HG02798 (cell line): ENCODE results near the gene TMEM51.

Experiments
- ATAC-seq: cut with Tn5 transposase; IDR thresholded peaks from one replicate; pipeline ENCODE4 v1.9.1; 2021; ENCODE audit warnings: mild to moderate bottlenecking; ENCODE audit not compliant: unreplicated experiment, poor library complexity

TMEM51 gene, protein sequence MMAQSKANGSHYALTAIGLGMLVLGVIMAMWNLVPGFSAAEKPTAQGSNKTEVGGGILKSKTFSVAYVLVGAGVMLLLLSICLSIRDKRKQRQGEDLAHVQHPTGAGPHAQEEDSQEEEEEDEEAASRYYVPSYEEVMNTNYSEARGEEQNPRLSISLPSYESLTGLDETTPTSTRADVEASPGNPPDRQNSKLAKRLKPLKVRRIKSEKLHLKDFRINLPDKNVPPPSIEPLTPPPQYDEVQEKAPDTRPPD

DNA sequence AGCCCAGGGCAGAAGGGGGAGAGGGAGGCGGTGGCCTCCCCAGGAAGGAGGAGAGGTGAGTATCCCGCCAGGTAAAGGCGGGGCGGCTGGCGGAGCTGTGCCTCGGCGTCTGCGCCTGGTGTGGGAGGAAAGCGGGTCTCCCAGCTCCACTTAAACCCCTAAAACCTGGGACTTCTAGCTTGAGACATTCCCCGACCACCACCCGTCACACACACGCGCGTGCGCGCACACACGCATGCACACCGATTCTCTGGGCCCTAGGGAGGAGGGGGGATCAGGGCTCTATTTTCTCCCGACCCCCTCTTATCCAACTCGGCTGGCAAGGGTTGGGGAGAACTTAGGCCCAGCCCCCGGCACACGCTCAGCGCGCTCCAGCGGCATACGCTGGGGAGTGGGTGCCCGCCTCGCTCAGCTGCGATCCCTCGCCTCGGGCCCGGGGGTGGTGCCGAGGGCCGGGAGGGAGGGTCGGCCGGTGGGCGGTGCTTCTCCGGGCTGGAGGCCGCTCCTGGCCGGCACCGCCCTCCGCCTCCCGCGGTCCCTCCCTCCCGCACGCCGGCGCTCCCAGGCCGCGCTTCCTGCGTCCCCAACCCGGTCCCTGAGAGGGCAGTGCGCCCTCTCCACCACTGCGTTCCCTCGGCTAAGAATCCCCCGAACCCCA lies at the start of gene TMEM51:
Gene TMEM51 (plus strand): TSS at position 564 of the 658 bp plus-strand sequence. CDS start 61,341 bp downstream, outside the sequence.
- no peak for ATAC-seq

GRCh38 chr1:15103906-15104305 lies 49.6 kb upstream of the TMEM51 start:
- no peak for ATAC-seq

DNA sequence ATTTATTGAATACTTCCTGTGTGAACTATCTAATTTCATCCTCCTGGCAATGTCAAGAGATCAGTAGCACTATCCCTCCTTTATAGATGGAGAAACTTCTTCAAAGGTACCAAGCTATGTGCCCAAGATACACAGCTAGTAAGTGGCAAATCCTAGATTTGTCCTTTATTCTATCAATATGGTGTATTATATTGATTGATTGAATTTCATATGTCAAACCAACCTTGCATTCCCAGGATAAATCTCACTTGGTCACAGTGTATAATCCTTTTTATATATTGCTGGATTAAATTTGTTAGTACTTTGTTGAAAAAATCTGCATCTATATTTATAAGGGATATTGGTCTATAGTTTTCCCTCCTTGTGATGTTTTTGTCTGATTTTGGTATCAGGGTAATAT lies 48.8 kb upstream of the TMEM51 start:
- ATAC-seq: no peak

DNA sequence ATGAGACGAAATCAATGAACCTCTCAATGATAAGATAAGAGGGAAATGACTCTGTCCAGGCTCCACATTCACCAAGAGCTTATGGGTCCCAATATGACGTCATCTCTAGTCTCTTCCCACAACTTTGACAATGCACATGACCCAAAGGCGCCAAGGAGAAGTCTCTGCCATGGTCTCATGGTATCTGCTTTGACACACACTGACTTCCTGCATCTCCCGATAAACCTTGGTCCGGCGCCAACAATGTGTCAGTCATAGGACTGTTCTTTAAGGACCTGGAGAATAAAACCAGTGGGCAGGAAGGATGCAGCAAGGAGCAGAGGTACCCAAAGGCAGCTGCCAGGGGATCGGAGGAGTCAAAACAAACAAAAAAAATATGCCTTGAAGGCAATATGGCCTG lies 46.9 kb upstream of the TMEM51 start:
- ATAC-seq: no peak

- ATAC-seq: no peak
Measured at GRCh38 chr1:15107058-15107687, 46.4 kb upstream of the TMEM51 start.

- no peak for ATAC-seq
Measured at GRCh38 chr1:15107911-15108310, 45.6 kb upstream of the TMEM51 start.

DNA sequence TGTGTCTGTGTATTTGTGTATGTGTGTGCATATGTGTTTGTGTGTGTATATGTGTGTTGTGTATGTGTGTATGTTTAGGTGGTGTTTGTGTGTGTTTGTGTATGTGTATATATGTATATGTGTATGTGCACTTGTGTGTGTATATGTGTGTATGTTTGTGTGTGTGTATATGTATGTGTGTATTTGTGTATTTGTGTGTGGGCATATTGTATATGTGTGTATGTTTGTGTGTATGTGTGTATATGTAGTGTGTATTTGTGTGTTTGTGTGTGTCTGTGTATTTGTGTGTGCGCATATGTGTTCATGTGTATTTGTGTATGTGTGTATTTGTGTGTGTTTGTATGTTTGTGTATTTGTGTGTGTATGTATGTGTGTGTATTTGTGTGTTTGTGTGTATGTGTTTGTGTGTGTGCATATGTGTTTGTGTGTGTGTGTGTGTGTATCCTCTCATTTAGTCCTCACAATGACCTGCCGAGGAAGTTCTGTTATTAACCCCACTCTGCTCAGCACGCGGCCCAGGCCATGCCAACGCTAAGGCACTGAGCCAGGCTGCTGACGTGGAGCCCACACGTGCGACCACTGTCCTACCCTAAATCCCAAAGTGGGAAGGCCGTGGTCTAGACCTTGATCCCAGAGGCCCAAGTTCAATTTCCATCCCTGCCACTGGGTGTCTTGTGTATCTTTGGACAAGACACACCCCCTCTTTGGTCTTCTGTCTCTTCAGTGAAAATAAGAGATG lies 43.2 kb upstream of the TMEM51 start:
- ATAC-seq: no peak

- no peak for ATAC-seq
Measured at GRCh38 chr1:15110867-15111230, 42.7 kb upstream of the TMEM51 start.

GRCh38 chr1:15113146-15113545 lies 40.4 kb upstream of the TMEM51 start:
- no peak for ATAC-seq

DNA sequence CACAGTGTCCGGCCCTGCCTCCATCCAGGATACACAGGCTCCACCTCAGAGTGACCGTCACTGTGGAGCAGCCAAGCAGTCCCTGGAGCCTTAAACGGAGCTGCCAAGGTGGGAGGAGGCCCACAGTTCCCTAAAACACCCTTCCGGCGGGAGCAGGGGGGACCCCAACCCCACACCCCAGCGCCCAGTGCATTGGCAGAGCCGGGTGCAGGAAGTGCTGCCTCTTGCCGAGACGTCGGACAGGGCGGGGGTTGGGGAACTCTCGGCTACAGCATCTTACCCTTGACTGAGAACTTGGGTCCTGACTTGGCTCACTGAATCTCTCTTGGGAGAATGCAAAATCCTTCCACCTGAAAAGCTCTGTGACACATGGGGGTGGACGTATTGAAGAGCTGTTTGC lies 38.7 kb upstream of the TMEM51 start:
- ATAC-seq: no peak

- ATAC-seq: no peak
Measured at GRCh38 chr1:15115542-15116330, 37.8 kb upstream of the TMEM51 start.

DNA sequence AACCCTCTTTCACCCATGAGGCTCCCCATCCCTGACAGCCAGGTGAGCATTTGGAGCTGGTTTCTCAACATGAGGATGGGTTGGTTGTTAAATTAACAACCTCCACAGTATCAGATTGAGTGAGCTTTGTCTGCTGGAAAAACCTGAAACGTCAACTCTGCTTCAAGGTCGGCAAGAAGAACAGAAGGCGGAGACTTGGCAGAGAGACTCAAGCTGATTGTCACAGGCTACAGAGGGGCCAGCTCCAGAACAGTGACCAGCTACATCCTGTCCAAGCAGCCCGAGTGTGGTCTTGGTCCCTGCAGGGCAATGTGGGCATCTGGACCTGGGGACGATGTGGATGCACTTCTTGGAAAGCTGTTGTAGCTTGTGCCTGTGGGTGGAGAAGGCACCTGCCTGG lies 36.6 kb upstream of the TMEM51 start:
- no peak for ATAC-seq

- ATAC-seq: no peak
Measured at GRCh38 chr1:15117671-15118325, 35.7 kb upstream of the TMEM51 start.

GRCh38 chr1:15118579-15118978 lies 35.0 kb upstream of the TMEM51 start:
- ATAC-seq: no peak

GRCh38 chr1:15120251-15120945 lies 33.1 kb upstream of the TMEM51 start:
- ATAC-seq: no peak

DNA sequence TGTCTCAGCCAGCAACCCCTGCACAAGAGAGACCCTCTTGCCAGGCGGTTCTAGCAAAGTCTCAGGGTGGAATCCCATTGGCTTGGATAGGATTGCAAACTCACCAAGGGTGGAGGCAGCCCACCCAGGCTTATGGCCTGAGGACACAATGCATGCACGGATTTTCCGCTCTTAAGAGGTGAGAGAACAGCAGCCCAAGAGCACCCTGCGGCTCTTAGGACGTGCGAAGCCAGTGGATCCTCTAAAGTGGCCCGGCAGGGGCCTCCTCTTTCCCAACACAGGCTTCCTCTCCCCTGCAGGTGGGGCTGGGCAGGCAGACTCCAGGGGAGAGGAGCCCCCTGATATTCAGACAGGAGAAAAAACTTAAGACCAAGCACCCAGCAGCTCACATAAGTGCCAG lies 31.2 kb upstream of the TMEM51 start:
- ATAC-seq: no peak

DNA sequence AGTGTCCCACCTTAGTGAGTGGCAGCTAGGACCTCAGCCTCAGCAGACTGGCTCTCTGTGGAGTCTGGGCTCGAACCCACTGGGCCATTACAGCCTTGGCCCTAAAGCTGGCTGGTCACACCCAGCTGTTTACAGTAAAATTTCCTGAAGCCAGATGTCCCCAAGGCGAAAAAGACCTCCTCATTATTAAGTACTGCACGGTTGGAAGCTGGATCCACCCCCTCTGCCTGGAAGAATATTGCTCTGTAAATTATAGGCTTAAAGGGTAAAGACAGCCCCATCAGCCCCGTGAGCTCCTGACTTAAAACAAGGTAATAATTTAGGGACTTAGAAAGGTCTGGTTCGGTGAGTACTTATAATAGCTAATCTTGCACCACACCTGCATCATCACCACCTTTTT lies 30.3 kb upstream of the TMEM51 start:
- no peak for ATAC-seq

DNA sequence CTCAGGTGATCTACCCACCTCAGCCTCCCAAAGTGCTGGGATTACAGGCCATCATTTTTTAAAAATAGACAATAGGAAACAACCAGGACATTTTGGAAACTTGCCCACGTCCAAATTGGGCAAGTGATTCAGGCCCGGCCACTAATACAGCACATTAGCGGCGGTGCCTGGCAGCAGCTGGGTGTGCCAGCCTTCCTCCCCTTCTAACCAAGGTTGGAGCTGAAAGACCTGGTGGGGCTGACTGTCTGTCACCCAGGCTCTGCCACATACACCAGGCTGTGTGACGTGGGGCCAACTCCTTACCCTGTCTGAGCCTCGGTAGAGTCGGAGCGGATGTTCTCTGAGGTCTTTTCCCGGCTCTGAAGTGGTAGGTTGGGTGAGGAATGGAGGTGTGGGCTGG lies 29.6 kb upstream of the TMEM51 start:
- no peak for ATAC-seq

GRCh38 chr1:15124362-15125100 lies 29.0 kb upstream of the TMEM51 start:
- no peak for ATAC-seq
